Suppressor macrophage (primary cell): Measurements from ENCODE around the gene KCNQ2.

Source experiments
- DNase-seq, 4 experiments: peaks; one replicate each; pipeline ENCODE4 v3.0.0-alpha.2; 2020 to 2022

Gene KCNQ2

GRCh38 chr20:63369024-63369530 lies 103.4 kb downstream of the KCNQ2 start:
- no peak for DNase-seq

- DNase-seq = no peak
Observed at GRCh38 chr20:63368151-63368550, 104.3 kb downstream of the KCNQ2 start.

DNA sequence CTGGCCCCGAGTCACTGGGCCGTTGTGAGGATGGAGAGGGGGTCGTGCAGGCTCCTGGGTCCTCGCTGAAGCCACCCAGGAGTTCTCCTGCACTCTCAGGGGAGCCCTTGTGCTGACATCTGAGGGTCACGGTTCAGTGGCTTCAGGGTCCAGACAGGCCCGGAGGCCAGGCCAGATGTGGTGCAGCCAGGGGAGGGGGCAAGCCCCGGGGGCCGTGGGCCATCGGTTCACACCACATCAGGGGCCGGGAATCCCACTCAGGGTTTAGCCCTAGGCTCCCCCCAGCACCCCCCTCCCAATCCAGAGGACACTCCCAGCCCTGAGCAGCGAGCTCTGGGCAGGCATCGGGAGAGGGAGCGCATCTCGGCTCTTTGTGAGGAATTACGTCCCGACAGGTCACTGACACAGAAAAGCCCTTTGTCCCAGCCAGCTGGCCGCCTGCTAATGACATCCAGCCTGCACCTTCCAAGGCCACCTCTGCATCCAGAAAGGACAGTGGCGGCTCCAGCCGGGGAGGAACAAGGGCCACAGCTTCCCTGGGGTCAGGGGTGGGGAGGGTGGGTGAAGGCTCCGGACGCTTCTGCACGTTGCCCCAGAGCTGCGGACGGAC lies 104.9 kb downstream of the KCNQ2 start:
- no peak for DNase-seq

- DNase-seq = no peak
Observed at GRCh38 chr20:63366390-63367365, 105.8 kb downstream of the KCNQ2 start.

- no peak for DNase-seq
Observed at GRCh38 chr20:63365601-63366389, 106.7 kb downstream of the KCNQ2 start.

GRCh38 chr20:63364801-63365585 lies 107.5 kb downstream of the KCNQ2 start:
- no peak for DNase-seq

- DNase-seq = no peak
Observed at GRCh38 chr20:63363981-63364561, 108.4 kb downstream of the KCNQ2 start.

DNA sequence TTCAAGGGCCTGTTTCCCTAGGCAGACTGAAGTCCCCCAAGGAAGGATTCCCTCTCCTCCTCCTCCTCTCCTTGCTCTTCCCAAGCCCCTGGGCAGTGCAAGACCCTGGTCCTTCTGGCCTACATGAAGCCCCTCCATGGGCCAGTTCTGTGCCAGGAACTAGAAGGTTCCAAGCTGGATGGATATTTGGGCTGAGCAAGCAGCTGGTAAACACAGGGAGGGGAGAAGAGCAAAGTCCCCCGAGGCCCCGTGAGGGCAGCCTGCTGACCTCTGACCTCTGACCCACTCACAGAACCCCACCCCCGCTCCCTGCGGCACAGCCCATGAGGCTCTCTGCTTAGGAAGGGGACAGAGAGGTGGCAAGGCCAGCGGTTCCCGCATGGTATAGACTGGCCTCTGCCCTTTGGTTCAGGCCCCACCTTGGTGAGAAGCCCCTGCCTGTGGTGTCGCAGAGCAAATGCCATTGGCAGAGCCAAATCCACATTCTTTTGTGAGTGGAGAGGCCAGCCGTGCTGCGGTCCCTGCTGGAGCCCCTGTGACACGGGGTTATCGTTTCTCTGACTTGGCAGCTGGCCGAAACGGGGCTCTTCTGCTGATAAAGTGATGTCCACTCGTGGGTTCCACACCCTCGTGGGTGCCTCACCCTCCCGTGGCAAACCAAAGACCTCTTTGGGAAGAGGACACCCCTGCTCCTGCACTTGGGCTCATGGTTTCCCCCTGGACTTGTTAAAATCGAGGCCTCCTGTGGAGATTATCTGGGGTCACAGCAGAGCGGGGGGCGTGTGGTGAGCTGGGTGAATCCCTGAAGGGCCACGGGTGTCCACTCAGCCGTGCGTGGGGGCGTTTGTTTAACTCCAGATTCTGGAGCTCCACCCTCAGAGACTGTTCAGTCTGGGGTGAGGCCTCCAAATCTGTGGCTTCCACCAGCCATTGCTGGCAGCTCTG lies 109.2 kb downstream of the KCNQ2 start:
- DNase-seq = no peak

- no peak for DNase-seq
Observed at GRCh38 chr20:63362436-63363009, 109.9 kb downstream of the KCNQ2 start.

GRCh38 chr20:63361519-63362435 lies 110.7 kb downstream of the KCNQ2 start:
- DNase-seq = no peak

GRCh38 chr20:63360850-63361518 lies 111.5 kb downstream of the KCNQ2 start, which contains the start of gene CHRNA4:
CHRNA4 (minus strand) TSS chr20:63361349; CDS start chr20:63361165, 184 bp downstream.
- DNase-seq = no peak

DNA sequence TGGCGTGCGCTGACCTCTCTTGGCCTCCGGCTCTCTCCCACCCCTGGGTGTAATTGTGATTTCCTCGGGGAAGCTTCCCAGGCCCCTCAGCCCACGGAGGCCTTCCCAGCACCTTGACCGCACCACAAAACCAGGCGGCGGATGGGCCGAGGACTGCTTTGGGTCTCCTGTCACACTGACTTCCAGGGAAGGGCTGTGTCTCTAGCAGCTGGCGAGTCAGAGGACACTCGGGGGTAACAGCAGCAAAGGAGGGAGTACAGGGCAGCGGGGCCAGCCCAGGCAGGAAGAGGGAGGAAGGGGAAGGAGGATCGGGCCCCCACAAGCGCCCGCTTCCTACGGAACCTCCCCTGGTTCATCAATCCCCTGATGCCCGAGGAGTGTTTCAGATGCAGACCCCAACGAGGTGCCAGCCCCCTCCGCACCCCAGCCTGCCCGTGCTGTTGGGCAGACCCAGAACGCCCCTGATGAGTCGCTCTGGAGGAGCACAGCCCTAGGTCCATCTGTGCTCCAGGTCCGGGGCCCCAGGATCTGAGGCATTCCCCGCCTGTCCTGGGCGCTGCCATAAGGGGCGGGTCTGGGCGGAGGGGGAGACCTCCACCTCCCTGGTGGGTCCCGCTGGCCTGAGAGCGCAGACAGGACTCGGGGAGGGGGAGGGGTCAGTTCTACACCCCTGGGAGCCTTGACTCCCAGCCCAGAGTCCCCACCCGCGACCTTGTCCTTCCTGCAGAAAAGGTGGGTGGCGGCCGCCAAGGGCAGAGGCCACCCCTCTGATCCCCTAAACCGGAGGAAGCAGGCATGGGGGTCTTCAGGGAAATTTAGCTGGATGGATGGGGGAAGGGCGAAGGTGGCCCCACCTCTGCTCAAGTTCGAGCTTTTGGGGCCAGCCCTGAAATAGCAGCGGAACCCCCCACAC lies 112.3 kb downstream of the KCNQ2 start:
- DNase-seq = no peak

DNA sequence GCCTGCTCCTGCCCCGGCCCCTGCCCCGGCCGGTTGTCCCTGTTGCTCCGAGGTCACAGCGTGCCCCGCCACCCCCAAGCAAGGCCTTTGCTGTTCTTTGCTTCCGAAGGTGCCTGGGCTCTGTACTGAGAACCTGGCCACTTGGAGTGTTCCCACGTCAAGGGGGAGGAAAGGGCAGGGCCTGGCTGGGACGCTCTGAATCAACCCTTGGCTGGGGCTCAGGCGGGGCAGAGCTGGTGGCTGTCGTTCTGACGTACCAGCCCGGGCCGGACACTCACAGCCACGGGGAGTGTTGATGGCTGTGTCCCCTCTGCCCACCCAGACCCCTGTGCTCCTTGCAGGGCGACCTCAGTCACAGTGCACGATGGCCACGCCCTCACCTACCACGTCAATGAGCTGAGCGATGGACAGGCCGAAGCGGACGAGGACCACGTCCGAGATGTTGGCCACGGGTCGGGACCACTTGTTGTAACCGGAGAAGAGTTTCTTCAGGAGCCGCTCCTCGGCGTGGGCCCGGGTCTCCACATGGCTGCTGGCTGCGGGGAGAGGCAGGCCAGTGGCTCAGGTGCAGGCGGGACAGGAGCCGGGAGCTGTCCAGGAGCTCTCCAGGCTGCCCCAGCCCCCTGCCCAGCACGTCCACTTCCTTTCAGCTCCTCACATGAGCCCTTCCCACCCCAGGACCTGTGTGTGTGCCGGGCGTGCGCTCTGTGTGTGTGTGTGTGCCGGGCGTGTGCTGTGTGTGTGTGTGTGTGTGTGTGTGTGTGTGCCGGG lies 113.1 kb downstream of the KCNQ2 start:
- no peak for DNase-seq

GRCh38 chr20:63357921-63358905 lies 114.2 kb downstream of the KCNQ2 start:
- DNase-seq = no peak
